H1 (cell line): ENCODE results near the gene DLEC1. TPM values are rescaled to one million over a fixed set of nuclear protein-coding genes. Genes with fewer than 3 reads are reported as not detected.

Experiments
- CTCF ChIA-PET: fragments of 300-600 bp; sonication (Branson Sonifier 250); formaldehyde crosslinking; loops from one replicate; lab custom pipeline; 2021; ENCODE audit not compliant: partially characterized antibody; lab: Charles Lee
- POLR2A ChIA-PET: fragments of 300-600 bp; sonication (Branson Sonifier 250); formaldehyde crosslinking; loops from one replicate; lab custom pipeline; 2021; ENCODE audit warnings: inconsistent platforms; ENCODE audit not compliant: partially characterized antibody; lab: Charles Lee
- DNase-seq, 2 experiments: peaks; one replicate each; pipeline versions ENCODE4 v3.0.0 to v3.0.0-alpha.2; 2010 to 2022; ENCODE audit warnings: low spot score in 2 of 2, low read depth in 1 of 2, mixed read lengths in 1 of 2
- FAIRE-seq: peaks from 2 replicates; lab custom pipeline; 2011; peaks lifted over from hg19 to GRCh38; lab: Jason Lieb, UNC
- H2AFZ ChIP-seq: 2 replicates; pipeline ENCODE4 v1.8.1; 2012; ENCODE audit warnings: low read length, inconsistent platforms
- H2AK5ac ChIP-seq: 2 replicates; pipeline ENCODE4 v1.6.1; 2013; ENCODE audit warnings: low read depth, low read length
- H2BK120ac ChIP-seq: replicated peaks from 2 replicates; pipeline ENCODE3; 2013; ENCODE audit warnings: low read depth, low read length, inconsistent platforms
- H2BK12ac ChIP-seq: 2 replicates; pipeline ENCODE4 v1.6.1; 2013; ENCODE audit warnings: low read depth, low read length
- H2BK15ac ChIP-seq: 2 replicates; pipeline ENCODE4 v1.6.1; 2013; ENCODE audit warnings: low read length
- H2BK20ac ChIP-seq: 2 replicates; pipeline ENCODE4 v1.6.1; 2013; ENCODE audit warnings: low read length
- H2BK5ac ChIP-seq: 2 replicates; pipeline ENCODE4 v1.6.1; 2013; ENCODE audit warnings: low read depth, low read length
- H3K14ac ChIP-seq: 2 replicates; pipeline ENCODE4 v1.6.1; 2013; ENCODE audit warnings: inconsistent platforms; ENCODE audit not compliant: insufficient read length
- H3K18ac ChIP-seq: 2 replicates; pipeline ENCODE4 v1.6.1; 2013; ENCODE audit warnings: low read length; ENCODE audit errors: extremely low read depth
- H3K23ac ChIP-seq: 2 replicates; pipeline ENCODE4 v1.6.1; 2013; ENCODE audit warnings: inconsistent platforms; ENCODE audit not compliant: insufficient read length
- H3K23me2 ChIP-seq: 2 replicates; pipeline ENCODE4 v1.6.1; 2013; ENCODE audit warnings: low read depth, low read length
- H3K27ac ChIP-seq: 2 replicates; pipeline ENCODE4 v1.6.1; 2011; ENCODE audit warnings: low read depth, low read length, inconsistent platforms
- H3K27me3 ChIP-seq, 4 experiments: replicated peaks in 1 of 4; 1 replicate in 1 of 4; 2 replicates in 3 of 4; pipeline versions ENCODE4 v1.6.1 to v1.8.1; 2011 to 2013; ENCODE audit warnings: low read length in 3 of 4, mild to moderate bottlenecking in 3 of 4, inconsistent platforms in 2 of 4, mixed read lengths in 2 of 4, moderate library complexity in 1 of 4; ENCODE audit not compliant: control insufficient read depth in 3 of 4, insufficient read depth in 3 of 4; ENCODE audit errors: extremely low read depth in 1 of 4
- H3K36me3 ChIP-seq, 4 experiments: 2 replicates each; pipeline versions ENCODE4 v1.6.1 to v1.8.1; 2011 to 2013; ENCODE audit warnings: mild to moderate bottlenecking in 4 of 4, low read length in 3 of 4, moderate library complexity in 2 of 4, control low read depth in 1 of 4, inconsistent platforms in 1 of 4; ENCODE audit not compliant: insufficient read depth in 4 of 4, control insufficient read depth in 2 of 4
- H3K4ac ChIP-seq: replicated peaks from 2 replicates; pipeline ENCODE3; 2013; ENCODE audit warnings: low read length, low read depth, mixed read lengths, inconsistent platforms; ENCODE audit not compliant: insufficient read length
- H3K4me1 ChIP-seq, 4 experiments: replicated peaks in 1 of 4; 1 replicate in 1 of 4; 2 replicates in 3 of 4; pipeline versions ENCODE4 v1.6.1 to v1.8.1; 2011 to 2013; ENCODE audit warnings: low read length in 3 of 4, inconsistent platforms in 2 of 4, mixed read lengths in 1 of 4; ENCODE audit not compliant: insufficient read depth in 4 of 4, control insufficient read depth in 3 of 4
- H3K4me2 ChIP-seq, 2 experiments: 2 replicates each; pipeline versions ENCODE4 v1.6.1 to v1.8.1; 2011 to 2013; ENCODE audit warnings: low read depth in 2 of 2, low read length in 2 of 2, control low read depth in 1 of 2, inconsistent platforms in 1 of 2, mild to moderate bottlenecking in 1 of 2; ENCODE audit not compliant: insufficient read depth in 1 of 2
- H3K4me3 ChIP-seq, 4 experiments: fragments of 200-600, 300-600 bp in 1 of 4; sonication (generic), shearing (Covaris generic), sonication (Bioruptor Twin) in 1 of 4; 2 replicates each; pipeline versions ENCODE4 v1.5.1 to v1.8.1; 2011 to 2016; ENCODE audit warnings: low read length in 4 of 4, low read depth in 3 of 4, control low read depth in 2 of 4, inconsistent platforms in 2 of 4, mild to moderate bottlenecking in 2 of 4, mixed read lengths in 1 of 4, moderate library complexity in 1 of 4; ENCODE audit not compliant: insufficient read depth in 2 of 4; ENCODE audit errors: extremely low read depth in 1 of 4
- H3K56ac ChIP-seq: replicated peaks from 2 replicates; pipeline ENCODE3; 2013; ENCODE audit warnings: low read depth, mild to moderate bottlenecking, mixed read lengths, low read length, inconsistent platforms; ENCODE audit not compliant: insufficient read length
- H3K79me1 ChIP-seq: 2 replicates; pipeline ENCODE4 v1.6.1; 2013; ENCODE audit warnings: low read depth, low read length, control low read depth
- H3K79me2 ChIP-seq, 2 experiments: 2 replicates each; pipeline versions ENCODE4 v1.6.1 to v1.8.1; 2012 to 2013; ENCODE audit warnings: low read length in 2 of 2, mild to moderate bottlenecking in 2 of 2, inconsistent platforms in 1 of 2; ENCODE audit not compliant: insufficient read depth in 2 of 2, control insufficient read depth in 1 of 2
- H3K9ac ChIP-seq, 4 experiments: replicated peaks in 1 of 4; 1 replicate in 1 of 4; 2 replicates in 3 of 4; pipeline versions ENCODE4 v1.6.1 to v1.8.1; 2011 to 2013; ENCODE audit warnings: low read depth in 3 of 4, low read length in 3 of 4, control low read depth in 2 of 4, mild to moderate bottlenecking in 2 of 4, moderate library complexity in 2 of 4, inconsistent platforms in 1 of 4; ENCODE audit errors: extremely low read depth in 1 of 4
- H3K9me3 ChIP-seq, 2 experiments: 2 replicates each; pipeline versions ENCODE4 v1.6.1 to v1.8.1; 2012 to 2013; ENCODE audit warnings: mild to moderate bottlenecking in 2 of 2, moderate library complexity in 2 of 2, control low read depth in 1 of 2, inconsistent platforms in 1 of 2, low read depth in 1 of 2, low read length in 1 of 2, mixed read lengths in 1 of 2; ENCODE audit not compliant: insufficient read depth in 2 of 2
- H4K20me1 ChIP-seq, 2 experiments: replicated peaks in 1 of 2; 2 replicates each; pipeline versions ENCODE3 to v1.8.1; 2011 to 2013; ENCODE audit warnings: inconsistent platforms in 2 of 2, low read length in 2 of 2, mild to moderate bottlenecking in 1 of 2; ENCODE audit not compliant: insufficient read depth in 2 of 2, control insufficient read depth in 1 of 2
- H4K5ac ChIP-seq: 2 replicates; pipeline ENCODE4 v1.6.1; 2013; ENCODE audit warnings: low read length, low read depth, mixed read lengths, inconsistent platforms; ENCODE audit not compliant: insufficient read length
- H4K8ac ChIP-seq: 2 replicates; pipeline ENCODE4 v1.8.0; 2013; ENCODE audit warnings: mild to moderate bottlenecking, moderate library complexity, low read length, inconsistent platforms; ENCODE audit not compliant: insufficient read depth; ENCODE audit errors: extremely low read depth
- H4K91ac ChIP-seq: replicated peaks from 2 replicates; pipeline ENCODE3; 2013; ENCODE audit warnings: low read length, mixed read lengths, inconsistent platforms; ENCODE audit not compliant: insufficient read length
- CTBP2 ChIP-seq: IDR thresholded peaks from 2 replicates; pipeline ENCODE4 v1.7.0; 2011; ENCODE audit warnings: borderline replicate concordance, mild to moderate bottlenecking, moderate library complexity, mixed read lengths, low read length; ENCODE audit not compliant: insufficient read depth, insufficient read length
- EGR1 ChIP-seq: IDR thresholded peaks from 2 replicates; pipeline ENCODE4 v1.6.1; 2011; ENCODE audit warnings: low read depth, low read length, borderline replicate concordance
- GTF2F1 ChIP-seq: IDR thresholded peaks from 2 replicates; pipeline ENCODE4 v1.6.1; 2012; ENCODE audit warnings: low read depth, low read length, improper control_type of control experiment, borderline replicate concordance
- JUN ChIP-seq: IDR thresholded peaks from 2 replicates; pipeline ENCODE4 v1.6.1; 2011; ENCODE audit warnings: low read depth, mild to moderate bottlenecking, improper control_type of control experiment, low read length
- KDM1A ChIP-seq: fragments of 200-600, 300-600 bp; sonication (generic); IDR thresholded peaks from 2 replicates; pipeline ENCODE4 v1.7.1; 2016; ENCODE audit warnings: mild to moderate bottlenecking, low read length, borderline replicate concordance
- SAP30 ChIP-seq: fragments of 300-600 bp; sonication (generic); IDR thresholded peaks from 2 replicates; pipeline ENCODE4 v1.7.1; 2012; ENCODE audit warnings: low read length, moderate library complexity, mild to moderate bottlenecking, inconsistent platforms; ENCODE audit not compliant: insufficient read depth, insufficient replicate concordance
- SIX5 ChIP-seq: IDR thresholded peaks from 2 replicates; pipeline ENCODE4 v1.6.1; 2011; ENCODE audit warnings: mild to moderate bottlenecking, low read depth, low read length
- SP1 ChIP-seq: IDR thresholded peaks from 2 replicates; pipeline ENCODE4 v1.6.1; 2011; ENCODE audit warnings: low read depth, low read length
- SP4 ChIP-seq: IDR thresholded peaks from 2 replicates; pipeline ENCODE4 v1.6.1; 2012; ENCODE audit warnings: low read length, inconsistent platforms
- SRF ChIP-seq: IDR thresholded peaks from 2 replicates; pipeline ENCODE4 v1.6.1; 2011; ENCODE audit warnings: mild to moderate bottlenecking, low read depth, low read length, moderate library complexity
- USF2 ChIP-seq: IDR thresholded peaks from 2 replicates; pipeline ENCODE4 v1.6.1; 2011; ENCODE audit warnings: low read length, improper control_type of control experiment
- WGBS, 2 experiments: shearing (Covaris generic) in 1 of 2; methylation state at CpG; one replicate each; pipeline versions ENCODE4 v1.1.6 to v1.1.7; 2013 to 2015; ENCODE audit warnings: low lambda C conversion rate in 2 of 2, mixed read lengths in 2 of 2, inconsistent platforms in 1 of 2, low coverage in 1 of 2, missing lambda C conversion rate in 1 of 2; ENCODE audit not compliant: insufficient replicate concordance in 2 of 2, insufficient coverage in 1 of 2, insufficient read length in 1 of 2; ENCODE audit errors: extremely low coverage in 1 of 2, missing lambda C conversion rate in 1 of 2; 5-methylcytosine and 5-hydroxymethylcytosine counted together
- polyA plus RNA-seq, 7 experiments: library from polyadenylated mRNA; depleted of rRNA in 3 of 7; stranded (reverse) in 5 of 7; unstranded in 2 of 7; fragments of >200 nt in 5 of 7; fragments of 200-250 nt in 2 of 7; gene quantifications; 1 replicate in 5 of 7; 2 replicates in 1 of 7; 4 replicates in 1 of 7; pipeline versions ENCODE4 v1.2.1 to v1.2.3, GENCODE V29; 2011 to 2013; ENCODE audit warnings: missing spikeins in 2 of 7, mixed read lengths in 2 of 7
- total RNA-seq: library from RNA; stranded (reverse); fragmentation: NEBNext Ultra II Directional; extraction: Animal tissue kit (Norgen Biotek cat#: 25700); gene quantifications from 2 replicates; pipeline ENCODE4 v1.2.1, GENCODE V29; 2021

Gene DLEC1
- total and polyA plus RNA-seq, 2 of the 8 experiments (the other 6 are each of a cell fraction or from before 2014, with no cell fraction given), result 0.26 to 0.76 TPM

GRCh38 chr3:38141173-38141951, 102.4 kb downstream of the DLEC1 start:
- CTCF ChIA-PET, result interaction anchor here (1.1 to 8.1 kb wide), 7 partner anchors 10 to 381 kb away, joined by 3 to 52 read pairs (median 6); no protein-coding TSS in a partner anchor
- no peak overlapping the region for H4K5ac ChIP-seq
- no peak overlapping the region for H2BK12ac ChIP-seq
- peaks cover 3 to 11% (median 8%) of the 10 kb centered on the region in 4 experiments; a peak in 4 of 8 replicates for H3K36me3 ChIP-seq
- no peaks in the 10 kb centered on the region for H3K79me1 ChIP-seq
- H4K91ac ChIP-seq, result no peak overlapping the region
- no peak overlapping the region for H2BK15ac ChIP-seq
- no peak overlapping the region for H3K4me3 ChIP-seq
- no peak overlapping the region for H3K23ac ChIP-seq
- H3K4me1 ChIP-seq, result peaks cover 7 to 16% (median 13%) of the 10 kb centered on the region in 4 experiments
- H3K14ac ChIP-seq, result no peak overlapping the region
- no peaks in the 10 kb centered on the region for H3K27me3 ChIP-seq
- H3K56ac ChIP-seq, result no peak overlapping the region
- H2BK5ac ChIP-seq, result no peak overlapping the region; the same call in 1 of the 2 replicates
- no peak overlapping the region for H3K18ac ChIP-seq
- POLR2A ChIA-PET, result interaction anchor here (1.3 to 2.3 kb wide), 2 partner anchors 21 to 24 kb away, joined by 3 to 13 read pairs; partner anchors contain the start of gene OXSR1
- H2BK120ac ChIP-seq, result no peak overlapping the region
- H3K4me2 ChIP-seq, result no peak overlapping the region
- DNase-seq, result peak in 1 of 2 experiments; percentile 26
- H2AFZ ChIP-seq, result no peak overlapping the region
- no peak overlapping the region; the same call in 1 of the 2 replicates for H4K8ac ChIP-seq
- H3K27ac ChIP-seq, result no peak overlapping the region
- H4K20me1 ChIP-seq, result no peaks in the 10 kb centered on the region
- no peak for FAIRE-seq
- no peak overlapping the region for H2BK20ac ChIP-seq
- H3K4ac ChIP-seq, result no peak overlapping the region
- no peak overlapping the region for H2AK5ac ChIP-seq
- H3K23me2 ChIP-seq, result peaks cover 18% of the 10 kb centered on the region
- WGBS, 2 experiments, result 84% methylated on average over 7 of the region's 7 CpGs; no CpG with 5 or more reads in 1 of the 2 experiments
- H3K9ac ChIP-seq, result no peak overlapping the region
- H3K9me3 ChIP-seq, result no peaks in the 10 kb centered on the region
- H3K79me2 ChIP-seq, result peaks cover 0 to 8% of the 10 kb centered on the region in 2 experiments; a peak in 1 of 4 replicates
- no peak for TF ChIP-seq SP4
- TF ChIP-seq SAP30, result no peak
- TF ChIP-seq EGR1, result no peak
- no peak for TF ChIP-seq GTF2F1
- TF ChIP-seq CTBP2, result no peak
- TF ChIP-seq SP1, result no peak
- TF ChIP-seq KDM1A, result no peak
- no peak for TF ChIP-seq USF2
- TF ChIP-seq JUN, result no peak
- no peak for TF ChIP-seq SIX5
- no peak for TF ChIP-seq SRF
